HL-60/S4 (cell line): ENCODE data around the gene RNF17.
"Not testable (repeated sequence)": the region's sequence is repeated elsewhere in the genome, so short reads cannot be mapped to it uniquely, and the experiment has no call there.

ENCODE experiments used
- in situ Hi-C: fragments of 300-500 bp; cut with MboI; formaldehyde crosslinking; loops from 2 replicates; pipeline ENCODE4 v1.14.3; 2022; ENCODE audit warnings: low sequenced_read_pairs

The RNF17 gene

GRCh38 chr13:24744247-24744646 lies 19.7 kb upstream of the RNF17 start:
- in situ Hi-C loops = no loop called here

- in situ Hi-C loops = no loop called here
These were observed 18.5 kb upstream of the RNF17 start for GRCh38 chr13:24745516-24745860.

- in situ Hi-C loops = no loop called here
These were observed 17.9 kb upstream of the RNF17 start for GRCh38 chr13:24745861-24746617.

- in situ Hi-C loops = no loop called here
These were observed 17.2 kb upstream of the RNF17 start for GRCh38 chr13:24746618-24747247.

GRCh38 chr13:24747248-24748060 lies 16.5 kb upstream of the RNF17 start:
- in situ Hi-C loops = no loop called here

- in situ Hi-C loops = no loop called here
These were observed 15.9 kb upstream of the RNF17 start for GRCh38 chr13:24748061-24748400.

- in situ Hi-C loops = no loop called here
These were observed 4.8 kb upstream of the RNF17 start for GRCh38 chr13:24759197-24759596.

- in situ Hi-C loops = no loop called here
These were observed 284 bp downstream of the RNF17 start for GRCh38 chr13:24764276-24764630.

- in situ Hi-C loops = no loop called here
These were observed 13.2 kb downstream of the RNF17 start for GRCh38 chr13:24777171-24777570.

- in situ Hi-C loops = no loop called here
These were observed 20.4 kb downstream of the RNF17 start for GRCh38 chr13:24784319-24784718.

GRCh38 chr13:24788538-24788937 lies 24.6 kb downstream of the RNF17 start:
- in situ Hi-C loops = no loop called here

- in situ Hi-C loops = no loop called here
These were observed 38.1 kb downstream of the RNF17 start for GRCh38 chr13:24802074-24802473.

- in situ Hi-C loops = no loop called here
These were observed 57.2 kb downstream of the RNF17 start for GRCh38 chr13:24821207-24821606.

- in situ Hi-C loops = no loop called here
These were observed 58.7 kb downstream of the RNF17 start for GRCh38 chr13:24822640-24823039.

- in situ Hi-C loops = not testable (repeated sequence)
These were observed 59.2 kb downstream of the RNF17 start for GRCh38 chr13:24823122-24823710.

- in situ Hi-C loops = no loop called here
These were observed 63.8 kb downstream of the RNF17 start for GRCh38 chr13:24827799-24828198.

- in situ Hi-C loops = no loop called here
These were observed 71.0 kb downstream of the RNF17 start for GRCh38 chr13:24834902-24835510.

- in situ Hi-C loops = not testable (repeated sequence)
These were observed 73.6 kb downstream of the RNF17 start for GRCh38 chr13:24837528-24837927.

- in situ Hi-C loops = no loop called here
These were observed 78.7 kb downstream of the RNF17 start for GRCh38 chr13:24842549-24843274.

GRCh38 chr13:24851546-24851945 lies 87.6 kb downstream of the RNF17 start:
- in situ Hi-C loops = no loop called here

GRCh38 chr13:24854311-24854710 lies 90.3 kb downstream of the RNF17 start:
- in situ Hi-C loops = no loop called here
